ENCODE measurements around the gene FETUB.
"Not testable (repeated sequence)": the region's sequence is repeated elsewhere in the genome, so short reads cannot be mapped to it uniquely, and the experiment has no call there.

The FETUB gene

GRCh38 chr3:186627852-186628414 is 12.3 kb upstream of the FETUB start:
- TF ChIP-seq CTCF (IDR thresholded peaks at IDR 0.05; ENCODE audit: control insufficient read depth, extremely low read depth, insufficient read depth): no peak
- no peak overlapping the region for H3K4me3 ChIP-seq (ENCODE audit: low read depth, low read length)
- no peak for DNase-seq (ENCODE audit: low read depth)

- DNase-seq (ENCODE audit: low read depth): no peak
- TF ChIP-seq CTCF (IDR thresholded peaks at IDR 0.05; ENCODE audit: control insufficient read depth, extremely low read depth, insufficient read depth): no peak
- H3K4me3 ChIP-seq (ENCODE audit: low read depth, low read length): no peak overlapping the region
Measured at GRCh38 chr3:186628756-186629155, 11.4 kb upstream of the FETUB start.

GRCh38 chr3:186630950-186631641 is 9.1 kb upstream of the FETUB start:
- DNase-seq (ENCODE audit: low read depth): no peak
- H3K4me3 ChIP-seq (ENCODE audit: low read depth, low read length): no peak overlapping the region
- no peak for TF ChIP-seq CTCF (IDR thresholded peaks at IDR 0.05; ENCODE audit: control insufficient read depth, extremely low read depth, insufficient read depth)

- H3K4me3 ChIP-seq (ENCODE audit: low read depth, low read length): no peak overlapping the region
- TF ChIP-seq CTCF (IDR thresholded peaks at IDR 0.05; ENCODE audit: control insufficient read depth, extremely low read depth, insufficient read depth): no peak
- DNase-seq (ENCODE audit: low read depth): no peak
Measured at GRCh38 chr3:186633481-186633880, 6.7 kb upstream of the FETUB start.

GRCh38 chr3:186634207-186634606 is 6.0 kb upstream of the FETUB start:
- H3K4me3 ChIP-seq (ENCODE audit: low read depth, low read length); DNase-seq (ENCODE audit: low read depth): not testable (repeated sequence)

GRCh38 chr3:186635532-186635931 is 4.7 kb upstream of the FETUB start:
- H3K4me3 ChIP-seq (ENCODE audit: low read depth, low read length): no peak overlapping the region
- no peak for DNase-seq (ENCODE audit: low read depth)
- TF ChIP-seq CTCF (IDR thresholded peaks at IDR 0.05; ENCODE audit: control insufficient read depth, extremely low read depth, insufficient read depth): no peak

GRCh38 chr3:186636536-186636935 is 3.7 kb upstream of the FETUB start:
- H3K4me3 ChIP-seq (ENCODE audit: low read depth, low read length): no peak overlapping the region
- DNase-seq (ENCODE audit: low read depth): no peak
- no peak for TF ChIP-seq CTCF (IDR thresholded peaks at IDR 0.05; ENCODE audit: control insufficient read depth, extremely low read depth, insufficient read depth)
